Thyroid gland (tissue), 4 donors: ENCODE results near the gene PIGP.
"Not testable (repeated sequence)": the region's sequence is repeated elsewhere in the genome, so short reads cannot be mapped to it uniquely, and the experiment has no call there.

ENCODE experiments used
- POLR2A ChIP-seq, 2 donors: fragments of 450-650 bp; IDR thresholded peaks; one replicate each; pipeline ENCODE4 v1.6.1; 2017; ENCODE audit warnings: antibody characterized with exemption in 2 of 2, mild to moderate bottlenecking in 2 of 2, moderate library complexity in 1 of 2
- TF ChIP-seq, protein P1 (sequence below), 6 experiments: fragments of 200-600 bp in 3 of 6; fragments of 450-650 bp in 3 of 6; sonication (generic) in 3 of 6; IDR thresholded peaks; one replicate each; pipeline ENCODE4 v1.5.1; 2016 to 2019; ENCODE audit warnings: antibody characterized with exemption in 6 of 6, mild to moderate bottlenecking in 2 of 6, inconsistent platforms in 1 of 6, moderate library complexity in 1 of 6

DNA sequence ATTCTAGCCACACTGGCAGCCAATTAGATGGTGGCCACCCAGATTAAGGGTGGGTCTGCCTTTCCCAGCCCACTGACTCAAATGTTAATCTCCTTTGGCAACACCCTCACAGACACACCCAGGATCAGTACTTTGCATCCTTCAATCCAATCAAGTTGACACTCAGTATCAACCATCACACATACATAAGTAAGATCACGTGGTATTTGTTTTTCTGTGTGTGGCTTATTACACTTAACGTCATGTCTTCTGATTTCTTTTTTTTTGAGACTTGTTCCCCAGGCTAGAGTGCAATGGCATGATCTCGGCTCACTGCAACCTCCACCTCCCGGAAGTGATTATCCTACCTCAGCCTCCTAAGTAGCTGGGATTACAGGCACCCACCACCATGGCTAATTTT lies 38.5 kb downstream of the PIGP start:
- TF ChIP-seq, protein P1, sequence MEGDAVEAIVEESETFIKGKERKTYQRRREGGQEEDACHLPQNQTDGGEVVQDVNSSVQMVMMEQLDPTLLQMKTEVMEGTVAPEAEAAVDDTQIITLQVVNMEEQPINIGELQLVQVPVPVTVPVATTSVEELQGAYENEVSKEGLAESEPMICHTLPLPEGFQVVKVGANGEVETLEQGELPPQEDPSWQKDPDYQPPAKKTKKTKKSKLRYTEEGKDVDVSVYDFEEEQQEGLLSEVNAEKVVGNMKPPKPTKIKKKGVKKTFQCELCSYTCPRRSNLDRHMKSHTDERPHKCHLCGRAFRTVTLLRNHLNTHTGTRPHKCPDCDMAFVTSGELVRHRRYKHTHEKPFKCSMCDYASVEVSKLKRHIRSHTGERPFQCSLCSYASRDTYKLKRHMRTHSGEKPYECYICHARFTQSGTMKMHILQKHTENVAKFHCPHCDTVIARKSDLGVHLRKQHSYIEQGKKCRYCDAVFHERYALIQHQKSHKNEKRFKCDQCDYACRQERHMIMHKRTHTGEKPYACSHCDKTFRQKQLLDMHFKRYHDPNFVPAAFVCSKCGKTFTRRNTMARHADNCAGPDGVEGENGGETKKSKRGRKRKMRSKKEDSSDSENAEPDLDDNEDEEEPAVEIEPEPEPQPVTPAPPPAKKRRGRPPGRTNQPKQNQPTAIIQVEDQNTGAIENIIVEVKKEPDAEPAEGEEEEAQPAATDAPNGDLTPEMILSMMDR (IDR thresholded peaks at IDR 0.05) = not testable (repeated sequence)
- TF ChIP-seq POLR2A (IDR thresholded peaks at IDR 0.05) = not testable (repeated sequence)
